GM18520 (cell line): ENCODE measurements around the gene DEFB124.
"Not testable (repeated sequence)": the region's sequence is repeated elsewhere in the genome, so short reads cannot be mapped to it uniquely, and the experiment has no call there.

Source experiments
- ATAC-seq: cut with Tn5 transposase; IDR thresholded peaks from one replicate; pipeline ENCODE4 v1.9.1; 2021; ENCODE audit not compliant: unreplicated experiment

Gene DEFB124, protein sequence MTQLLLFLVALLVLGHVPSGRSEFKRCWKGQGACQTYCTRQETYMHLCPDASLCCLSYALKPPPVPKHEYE

DNA sequence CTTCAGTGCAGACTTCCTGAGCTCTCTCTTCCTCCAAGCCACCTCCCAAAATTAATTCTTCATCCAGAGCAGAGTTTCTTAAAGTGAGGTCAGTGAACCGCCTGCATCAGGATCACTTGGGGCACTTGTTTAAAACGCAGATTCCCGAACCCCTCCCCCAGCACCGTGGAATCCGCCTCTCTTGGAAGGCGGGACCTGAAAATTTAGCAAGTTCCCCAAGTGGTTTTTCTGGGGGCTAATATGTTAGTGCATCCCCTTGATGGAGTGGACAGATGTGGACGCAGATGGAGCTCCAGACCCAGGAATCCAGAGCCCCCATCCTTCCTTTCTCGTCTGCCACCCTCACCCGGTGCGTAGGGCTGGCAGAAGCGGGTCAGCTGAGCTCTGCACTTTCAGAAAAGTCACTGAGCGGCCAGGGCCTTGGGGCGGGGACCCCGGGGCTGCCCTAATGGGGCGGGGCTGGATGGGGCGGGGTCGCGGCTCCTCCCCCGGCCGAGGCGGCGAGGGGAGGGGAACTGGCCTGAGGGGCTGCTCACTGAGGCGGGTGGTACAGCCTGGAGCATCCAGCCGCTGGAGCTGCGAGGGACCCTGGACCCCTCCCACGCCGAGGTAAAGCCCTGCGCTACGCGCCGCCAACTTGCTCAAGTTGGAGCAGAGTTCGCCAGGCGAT lies at the start of gene DEFB124, which contains the start of gene REM1:
Gene DEFB124, minus strand, starts transcription at position 370 of the 670 bp plus-strand sequence. CDS start 2,114 bp downstream, outside the sequence.
Gene REM1, plus strand, starts transcription at position 531 of the 670 bp plus-strand sequence. CDS start 1,158 bp downstream, outside the sequence.
- no peak for ATAC-seq

DNA sequence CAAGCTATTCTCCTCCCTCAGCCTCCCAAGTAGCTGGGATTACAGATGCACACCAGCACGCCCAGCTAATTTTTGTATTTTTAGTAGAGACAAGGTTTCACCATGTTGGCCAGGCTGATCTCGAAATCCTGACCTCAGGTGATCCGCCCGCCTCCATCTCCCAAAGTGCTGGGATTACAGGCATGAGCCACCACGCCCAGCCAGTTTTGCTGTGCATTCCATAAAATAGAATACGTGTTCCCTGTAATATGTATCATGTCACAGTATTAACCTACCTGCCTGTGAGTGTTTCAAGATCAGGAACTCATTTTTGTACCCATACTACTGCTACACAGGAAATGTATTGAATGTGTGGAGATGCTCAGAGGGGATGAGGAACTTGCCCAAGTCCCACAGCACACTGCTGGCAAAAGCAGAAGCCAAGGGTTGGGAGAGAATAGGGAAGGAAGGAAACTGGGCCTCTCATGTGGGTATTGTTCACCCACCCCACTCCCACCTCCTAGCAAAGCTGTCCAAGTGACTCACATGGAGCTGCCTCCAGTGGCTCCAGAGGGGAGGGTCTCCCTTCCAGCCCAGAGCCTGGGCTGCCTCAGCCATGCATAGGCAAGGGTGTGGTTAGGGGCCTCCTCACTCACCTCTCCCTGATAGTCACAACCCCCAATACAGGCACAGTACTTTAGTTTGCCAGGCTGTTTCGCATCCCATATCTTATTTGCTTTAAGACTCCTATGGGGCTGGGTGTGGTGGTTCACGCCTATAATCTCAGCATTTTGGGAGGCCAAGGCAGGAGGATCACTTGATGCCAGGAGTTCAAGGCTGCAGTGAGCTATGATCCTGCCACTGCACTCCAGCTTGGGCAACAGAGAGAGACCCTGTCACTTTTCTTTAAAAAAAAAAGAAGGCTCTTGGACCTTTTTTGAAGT lies 48.7 kb upstream of the DEFB124 start:
- no peak for ATAC-seq

DNA sequence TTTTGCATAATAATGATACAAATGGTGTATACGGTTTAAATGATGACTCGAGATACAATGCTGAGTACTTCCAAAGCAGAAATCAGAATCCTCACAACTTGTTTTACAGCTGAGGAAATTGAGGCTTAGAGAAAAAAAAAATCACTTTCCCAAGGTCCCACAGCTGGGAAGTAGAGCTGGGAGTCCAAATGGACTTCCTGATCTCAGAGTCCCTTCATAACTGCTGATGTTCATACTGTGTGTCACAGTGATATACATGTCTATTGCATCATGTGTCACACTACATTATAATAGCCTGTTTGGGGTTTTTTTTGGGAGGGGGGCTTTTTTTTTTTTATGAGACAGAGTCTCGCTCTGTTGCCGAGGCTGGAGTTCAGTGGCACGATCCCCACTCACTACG lies 47.8 kb upstream of the DEFB124 start:
- no peak for ATAC-seq

- not testable (repeated sequence) for ATAC-seq
Measured at GRCh38 chr20:31521267-31521666, 46.3 kb upstream of the DEFB124 start.

GRCh38 chr20:31517373-31517772 lies 42.4 kb upstream of the DEFB124 start:
- ATAC-seq, result no peak

DNA sequence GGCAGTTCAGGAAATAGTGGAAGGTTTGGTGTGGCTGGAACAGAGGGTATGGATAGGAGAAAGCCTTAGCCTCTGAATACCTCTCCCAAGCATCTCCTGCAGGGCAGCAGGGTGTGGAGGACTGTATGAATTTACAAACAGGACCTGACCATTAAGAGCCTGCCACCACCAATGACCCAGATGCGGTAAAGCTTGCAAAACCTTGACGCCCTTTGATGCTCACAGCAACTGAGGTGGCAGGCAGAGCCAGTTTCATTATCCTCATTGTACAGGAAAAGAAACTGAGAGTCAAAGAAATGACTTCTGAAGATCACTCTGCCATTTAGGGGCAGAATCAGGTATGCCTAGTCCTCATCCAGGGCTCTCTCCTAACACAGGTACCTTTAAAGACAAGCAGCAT lies 41.7 kb upstream of the DEFB124 start:
- ATAC-seq, result no peak

GRCh38 chr20:31516166-31516565 lies 41.2 kb upstream of the DEFB124 start:
- ATAC-seq, result no peak

DNA sequence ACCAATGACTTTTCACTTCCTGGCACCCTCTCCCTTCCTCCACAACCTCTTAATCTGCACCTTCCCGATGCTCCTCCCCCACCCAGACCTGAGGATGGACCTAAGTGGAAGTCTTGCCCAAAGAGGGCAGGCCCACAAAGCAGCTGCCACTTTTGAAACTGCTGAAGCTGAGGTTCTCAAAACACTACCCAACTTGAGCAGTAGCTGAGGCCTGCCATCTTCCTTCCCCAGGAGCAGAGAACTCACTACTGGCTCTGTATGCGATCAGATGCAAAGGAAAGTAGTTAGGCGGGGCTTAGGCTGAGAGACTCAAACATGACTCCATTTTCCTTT lies 40.8 kb upstream of the DEFB124 start:
- ATAC-seq, result no peak

- no peak for ATAC-seq
Measured at GRCh38 chr20:31515072-31515774, 40.3 kb upstream of the DEFB124 start.

DNA sequence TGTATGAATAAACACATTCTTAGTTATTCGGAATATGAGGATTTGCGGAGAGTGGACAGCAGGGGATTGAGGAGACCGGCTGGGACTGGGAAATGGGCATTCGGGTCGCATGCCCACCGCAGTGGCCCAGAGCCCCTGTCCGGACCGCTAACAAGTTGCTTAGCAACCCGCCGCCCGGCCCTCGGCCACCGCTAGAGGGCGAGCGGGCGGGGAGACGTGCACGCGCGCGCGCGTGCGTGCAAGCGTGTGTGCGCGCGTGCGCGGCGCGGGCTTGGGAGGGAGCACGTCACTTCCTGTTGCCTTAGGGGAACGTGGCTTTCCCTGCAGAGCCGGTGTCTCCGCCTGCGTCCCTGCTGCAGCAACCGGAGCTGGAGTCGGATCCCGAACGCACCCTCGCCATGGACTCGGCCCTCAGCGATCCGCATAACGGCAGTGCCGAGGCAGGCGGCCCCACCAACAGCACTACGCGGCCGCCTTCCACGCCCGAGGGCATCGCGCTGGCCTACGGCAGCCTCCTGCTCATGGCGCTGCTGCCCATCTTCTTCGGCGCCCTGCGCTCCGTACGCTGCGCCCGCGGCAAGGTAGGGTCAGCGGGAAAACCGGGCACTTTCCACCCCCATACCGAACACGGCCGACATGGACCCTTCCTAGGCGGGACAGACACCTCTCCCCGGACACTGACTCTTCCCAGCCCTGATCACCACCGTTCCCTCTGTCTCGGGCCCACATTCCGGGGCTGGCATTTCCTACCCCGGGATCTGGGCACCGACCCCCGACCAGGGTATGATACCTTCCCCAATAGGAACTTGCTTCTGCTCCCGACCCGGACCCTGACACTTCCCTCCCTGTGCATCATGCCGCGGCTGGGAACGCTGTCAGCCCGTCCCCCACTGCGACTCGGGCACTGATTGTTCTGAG lies 39.5 kb upstream of the DEFB124 start, which contains the start of gene HM13:
Gene HM13, plus strand, starts transcription at position 289 of the 918 bp plus-strand sequence. Its CDS starts 110 bp downstream, at position 399.
- ATAC-seq, result peak; percentile 90

GRCh38 chr20:31508517-31509244 lies 33.8 kb upstream of the DEFB124 start:
- no peak for ATAC-seq

GRCh38 chr20:31505903-31506302 lies 31.0 kb upstream of the DEFB124 start:
- ATAC-seq, result no peak

GRCh38 chr20:31502884-31503673 lies 28.2 kb upstream of the DEFB124 start:
- peak; percentile 85 for ATAC-seq

GRCh38 chr20:31500527-31500926 lies 25.6 kb upstream of the DEFB124 start:
- no peak for ATAC-seq

DNA sequence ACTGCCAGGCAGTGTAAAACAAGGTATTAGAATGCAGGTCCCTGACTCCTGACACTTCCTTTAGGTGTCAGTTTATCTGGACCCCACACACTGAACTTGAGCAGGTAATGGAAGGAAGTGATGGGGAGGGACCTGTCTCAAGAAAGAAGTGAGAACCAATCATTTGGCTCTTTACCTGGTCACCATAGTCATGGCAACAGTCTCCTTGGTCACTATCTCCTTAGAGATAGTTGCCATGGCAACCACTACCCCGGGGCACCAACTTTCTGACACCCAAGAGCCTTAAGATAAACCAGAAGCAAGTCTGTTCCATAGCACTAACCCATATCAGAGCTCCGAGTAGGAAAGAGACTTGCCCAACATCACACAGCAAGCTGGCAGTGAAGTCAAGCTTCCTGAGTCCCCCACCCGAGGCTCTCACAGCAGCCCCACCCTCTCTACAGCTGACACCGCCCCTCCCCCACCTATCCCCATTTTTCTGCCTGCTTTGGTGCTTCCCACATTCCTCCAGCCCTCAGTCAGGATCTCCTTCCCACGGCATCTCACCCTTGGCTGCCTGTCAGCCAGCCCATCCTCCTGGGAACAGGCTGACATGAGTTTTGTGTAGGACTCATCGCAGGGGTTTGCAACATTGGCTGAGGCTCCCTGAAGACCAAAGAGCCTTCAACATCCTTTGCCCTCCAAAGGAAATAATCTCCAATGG lies 23.1 kb upstream of the DEFB124 start:
- ATAC-seq, result no peak

GRCh38 chr20:31496761-31497295 lies 21.9 kb upstream of the DEFB124 start:
- no peak for ATAC-seq

DNA sequence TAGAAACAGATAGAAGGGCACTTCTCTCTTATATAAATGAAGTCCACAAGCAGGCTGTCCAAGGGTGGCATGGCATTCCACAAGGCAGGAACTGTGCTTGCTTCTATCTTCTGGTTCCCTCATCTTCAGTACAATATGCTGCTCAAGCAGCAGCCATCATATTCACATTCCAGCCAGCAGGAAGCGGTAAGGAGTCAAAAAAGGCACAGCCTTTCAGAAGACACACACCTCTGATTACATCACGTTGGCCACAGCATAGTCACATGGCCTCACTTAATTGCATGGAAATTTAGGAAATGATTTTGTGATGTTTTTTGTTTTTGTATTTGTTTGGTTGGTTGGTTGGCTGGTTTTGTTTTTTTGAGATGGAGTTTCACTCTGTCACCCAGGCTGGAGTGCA lies 19.2 kb upstream of the DEFB124 start:
- ATAC-seq, result no peak

DNA sequence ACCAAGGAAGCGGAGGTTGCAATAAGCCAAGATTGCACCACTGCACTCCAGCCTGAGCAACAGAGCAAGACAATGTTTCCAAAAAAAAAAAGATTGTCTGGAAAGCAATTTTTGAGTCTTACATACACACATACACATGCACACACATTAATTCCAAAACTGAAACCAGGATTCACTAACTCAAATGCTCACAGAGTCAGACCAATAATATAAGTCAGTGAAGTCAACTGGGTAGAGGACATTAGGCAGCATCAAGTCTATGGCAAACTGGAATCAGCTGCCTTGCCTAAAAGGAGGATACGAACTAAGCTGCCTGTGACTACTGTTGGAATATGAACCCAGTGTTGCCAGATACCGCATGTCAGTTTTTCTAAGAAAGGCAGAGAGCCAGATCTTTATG lies 15.8 kb upstream of the DEFB124 start:
- no peak for ATAC-seq
